ENCODE measurements around the gene IL13RA1.

DNA sequence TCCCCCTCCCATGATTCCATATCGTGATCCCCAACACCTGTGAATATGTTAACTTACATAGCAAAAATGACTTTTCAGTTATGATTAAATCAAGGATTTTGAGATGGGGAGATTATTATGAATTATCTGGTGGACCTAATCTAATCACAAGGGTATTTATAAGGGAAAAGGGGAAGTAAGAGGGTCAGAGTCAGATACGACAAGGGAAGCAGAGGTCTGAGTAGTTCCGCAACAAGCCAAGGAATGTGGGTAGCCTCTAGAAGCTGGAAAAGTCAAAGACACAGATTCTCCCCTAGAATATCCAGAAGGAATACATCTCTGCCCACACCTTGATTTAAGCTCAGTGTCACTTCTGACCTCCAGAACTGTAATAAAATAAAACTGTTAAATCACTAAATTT lies 1.0 kb upstream of the IL13RA1 start:
- TF ChIP-seq, protein P1, sequence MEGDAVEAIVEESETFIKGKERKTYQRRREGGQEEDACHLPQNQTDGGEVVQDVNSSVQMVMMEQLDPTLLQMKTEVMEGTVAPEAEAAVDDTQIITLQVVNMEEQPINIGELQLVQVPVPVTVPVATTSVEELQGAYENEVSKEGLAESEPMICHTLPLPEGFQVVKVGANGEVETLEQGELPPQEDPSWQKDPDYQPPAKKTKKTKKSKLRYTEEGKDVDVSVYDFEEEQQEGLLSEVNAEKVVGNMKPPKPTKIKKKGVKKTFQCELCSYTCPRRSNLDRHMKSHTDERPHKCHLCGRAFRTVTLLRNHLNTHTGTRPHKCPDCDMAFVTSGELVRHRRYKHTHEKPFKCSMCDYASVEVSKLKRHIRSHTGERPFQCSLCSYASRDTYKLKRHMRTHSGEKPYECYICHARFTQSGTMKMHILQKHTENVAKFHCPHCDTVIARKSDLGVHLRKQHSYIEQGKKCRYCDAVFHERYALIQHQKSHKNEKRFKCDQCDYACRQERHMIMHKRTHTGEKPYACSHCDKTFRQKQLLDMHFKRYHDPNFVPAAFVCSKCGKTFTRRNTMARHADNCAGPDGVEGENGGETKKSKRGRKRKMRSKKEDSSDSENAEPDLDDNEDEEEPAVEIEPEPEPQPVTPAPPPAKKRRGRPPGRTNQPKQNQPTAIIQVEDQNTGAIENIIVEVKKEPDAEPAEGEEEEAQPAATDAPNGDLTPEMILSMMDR (IDR thresholded peaks at IDR 0.05) = no peak
- no peak for TF ChIP-seq POLR2AphosphoS5 (IDR thresholded peaks at IDR 0.05)
- TF ChIP-seq POLR2A (IDR thresholded peaks at IDR 0.05) = no peak

Measured in stomach (tissue), 4 donors.